HepG2 (cell line): ENCODE results near the gene OVOL2. TPM values are rescaled to one million over a fixed set of nuclear protein-coding genes. Genes with fewer than 3 reads are reported as not detected.

ENCODE experiments used
- ATAC-seq: fragments of 200-7000 bp; cut with Tn5 transposase; 3 replicates; pipeline ENCODE4 v1.9.1; 2020; ENCODE audit warnings: mild to moderate bottlenecking, moderate library complexity
- BruUV-seq: library from RNA; stranded (reverse); fragments of 400-500 nt; replicated peaks from 2 replicates; lab custom pipeline; 2021; lab: Mats Ljungman, UMichigan
- CTCF ChIA-PET: fragments of 300-600 bp; formaldehyde crosslinking; extraction: SDS; loops from one replicate; lab custom pipeline; 2021; ENCODE audit warnings: low total read pairs, inconsistent platforms, low intra/inter-chr PET ratio; lab: Yijun Ruan, JAX
- POLR2A ChIA-PET: fragments of 350-600 bp; sonication (Branson Sonifier 250); formaldehyde crosslinking; loops from one replicate; lab custom pipeline; 2020; ENCODE audit warnings: antibody characterized with exemption, inconsistent platforms; lab: Yijun Ruan, JAX
- DNase-seq: peaks from one replicate; pipeline ENCODE4 v3.0.0-alpha.2; 2015; ENCODE audit warnings: low spot score
- FAIRE-seq: peaks from 3 replicates; lab custom pipeline; 2011; peaks lifted over from hg19 to GRCh38; lab: Jason Lieb, UNC
- H2AFZ ChIP-seq: one replicate; pipeline ENCODE4 v1.6.1; 2011; ENCODE audit warnings: low read length, inconsistent platforms
- H3K27ac ChIP-seq: fragments of 300-600 bp; 3 replicates; pipeline ENCODE4 v1.8.0; 2011; ENCODE audit warnings: mixed run types, mild to moderate bottlenecking, mixed read lengths, low read length, inconsistent platforms; ENCODE audit not compliant: insufficient read depth; ENCODE audit errors: extremely low read length
- H3K27me3 ChIP-seq, 2 experiments: fragments of 200-600 bp in 1 of 2; 2 replicates in 1 of 2; 3 replicates in 1 of 2; pipeline versions ENCODE4 v1.6.0 to v1.8.0; 2011; ENCODE audit warnings: low read length in 2 of 2, mild to moderate bottlenecking in 2 of 2, moderate library complexity in 2 of 2, inconsistent platforms in 1 of 2; ENCODE audit not compliant: insufficient read depth in 2 of 2, control insufficient read depth in 1 of 2
- H3K36me3 ChIP-seq, 2 experiments: fragments of 200-600 bp in 1 of 2; replicated peaks in 1 of 2; 2 replicates in 1 of 2; 3 replicates in 1 of 2; pipeline versions ENCODE4 v1.5.1 to v1.8.0; 2011; ENCODE audit warnings: low read length in 2 of 2, inconsistent platforms in 1 of 2; ENCODE audit not compliant: insufficient read depth in 2 of 2, control insufficient read depth in 1 of 2
- H3K4me1 ChIP-seq: 2 replicates; pipeline ENCODE4 v1.5.1; 2012; ENCODE audit warnings: low read length, inconsistent platforms; ENCODE audit not compliant: insufficient read depth
- H3K4me2 ChIP-seq: 2 replicates; pipeline ENCODE4 v1.6.0; 2011; ENCODE audit warnings: low read depth, low read length, inconsistent platforms
- H3K4me3 ChIP-seq, 3 experiments: fragments of 200-600 bp in 1 of 3; sonication (generic), shearing (Covaris generic) in 1 of 3; replicated peaks in 1 of 3; 2 replicates each; pipeline ENCODE4 v1.5.1; 2011 to 2016; ENCODE audit warnings: low read length in 3 of 3, inconsistent platforms in 2 of 3, low read depth in 2 of 3, mild to moderate bottlenecking in 2 of 3, control low read depth in 1 of 3, mixed read lengths in 1 of 3; ENCODE audit not compliant: insufficient read depth in 1 of 3
- H3K79me2 ChIP-seq: one replicate; pipeline ENCODE4 v1.6.1; 2011; ENCODE audit warnings: low read length, inconsistent platforms; ENCODE audit not compliant: insufficient read depth
- H3K9ac ChIP-seq: 2 replicates; pipeline ENCODE4 v1.6.0; 2011; ENCODE audit warnings: mild to moderate bottlenecking, low read depth, low read length, inconsistent platforms; ENCODE audit not compliant: insufficient read depth
- H3K9me3 ChIP-seq: 2 replicates; pipeline ENCODE4 v1.5.1; 2012; ENCODE audit warnings: mild to moderate bottlenecking, low read length
- H4K20me1 ChIP-seq: 2 replicates; pipeline ENCODE4 v1.6.0; 2011; ENCODE audit warnings: inconsistent platforms, mild to moderate bottlenecking, low read length, moderate library complexity; ENCODE audit not compliant: insufficient read depth
- ATM ChIP-seq: fragments of 450-650 bp; IDR thresholded peaks from 2 replicates; pipeline ENCODE4 v1.7.1; 2017; ENCODE audit warnings: mild to moderate bottlenecking, borderline replicate concordance
- BHLHE40 ChIP-seq: IDR thresholded peaks from 2 replicates; pipeline ENCODE4 v1.6.1; 2011; ENCODE audit warnings: low read length, improper control_type of control experiment
- CBFB ChIP-seq: sonication (generic); formaldehyde crosslinking; IDR thresholded peaks from 2 replicates; pipeline ENCODE4 v1.4.0; 2020; ENCODE audit warnings: missing genetic modification reagents
- CENPX ChIP-seq: sonication (generic); formaldehyde crosslinking; IDR thresholded peaks from 2 replicates; pipeline ENCODE4 v1.9.0; 2021; ENCODE audit warnings: mild to moderate bottlenecking, missing genetic modification reagents, moderate library complexity
- DZIP1 ChIP-seq: sonication (generic); formaldehyde crosslinking; IDR thresholded peaks from 2 replicates; pipeline ENCODE4 v1.5.0; 2020; ENCODE audit warnings: mild to moderate bottlenecking, missing genetic modification reagents
- LCORL ChIP-seq, 2 experiments: fragments of 450-650 bp in 1 of 2; sonication (generic) in 1 of 2; formaldehyde crosslinking in 1 of 2; IDR thresholded peaks; 2 replicates each; pipeline versions ENCODE4 v1.5.0 to v1.6.1; 2017 to 2020; ENCODE audit warnings: antibody characterized with exemption in 1 of 2, missing genetic modification reagents in 1 of 2
- MYC ChIP-seq: sonication (generic); formaldehyde crosslinking; IDR thresholded peaks from 2 replicates; pipeline ENCODE4 v1.9.0; 2021; ENCODE audit warnings: missing genetic modification reagents, borderline replicate concordance
- SMYD3 ChIP-seq: sonication (generic); formaldehyde crosslinking; IDR thresholded peaks from 2 replicates; pipeline ENCODE4 v1.8.1; 2023; ENCODE audit warnings: mild to moderate bottlenecking, missing genetic modification reagents
- SNAPC4 ChIP-seq: sonication (generic); formaldehyde crosslinking; IDR thresholded peaks from 2 replicates; pipeline ENCODE4 v1.4.0; 2020; ENCODE audit warnings: mild to moderate bottlenecking, missing genetic modification reagents
- TAF1 ChIP-seq: sonication (generic); formaldehyde crosslinking; IDR thresholded peaks from 2 replicates; pipeline ENCODE4 v1.4.0; 2020; ENCODE audit warnings: missing genetic modification reagents
- ZBTB26 ChIP-seq: IDR thresholded peaks from 2 replicates; pipeline ENCODE4 v1.6.1; 2016; ENCODE audit warnings: missing compliant biosample characterization, missing genetic modification reagents, borderline replicate concordance
- ZBTB38 ChIP-seq: sonication (generic); formaldehyde crosslinking; IDR thresholded peaks from 2 replicates; pipeline ENCODE4 v1.5.1; 2020; ENCODE audit warnings: mild to moderate bottlenecking, missing genetic modification reagents
- ZMYM2 ChIP-seq: sonication (generic); formaldehyde crosslinking; IDR thresholded peaks from 2 replicates; pipeline ENCODE4 v1.8.0; 2022; ENCODE audit warnings: mild to moderate bottlenecking, missing genetic modification reagents
- ZNF350 ChIP-seq: sonication (generic); formaldehyde crosslinking; IDR thresholded peaks from 2 replicates; pipeline ENCODE4 v1.4.0; 2020; ENCODE audit warnings: mild to moderate bottlenecking, low read depth, missing genetic modification reagents, borderline replicate concordance
- ZNF546 ChIP-seq: sonication (generic); formaldehyde crosslinking; conservative IDR thresholded peaks from 2 replicates; pipeline ENCODE4 v1.8.1; 2023; ENCODE audit warnings: mild to moderate bottlenecking, missing genetic modification reagents
- ZNF790 ChIP-seq: sonication (generic); formaldehyde crosslinking; IDR thresholded peaks from 2 replicates; pipeline ENCODE4 v1.8.0; 2022; ENCODE audit warnings: missing genetic modification reagents, mild to moderate bottlenecking, borderline replicate concordance
- ZNF879 ChIP-seq: sonication (generic); formaldehyde crosslinking; IDR thresholded peaks from 2 replicates; pipeline ENCODE4 v1.8.1; 2023; ENCODE audit warnings: missing genetic modification reagents
- WGBS: methylation state at CpG from one replicate; pipeline ENCODE4 v1.1.6; 2017; ENCODE audit warnings: low lambda C conversion rate; 5-methylcytosine and 5-hydroxymethylcytosine counted together
- in situ Hi-C: cut with HindIII; loops from 2 replicates; pipeline ENCODE4 v1.10.0; 2017; ENCODE audit warnings: low pct_unique_long_range_greater_than_20kb; ENCODE audit not compliant: extremely low pct_ligation_motif_present
- intact Hi-C: fragments of 100-400 bp; cut with micrococcal nuclease; formaldehyde crosslinking; loops from one replicate; pipeline ENCODE4 v1.10.0; 2022; ENCODE audit not compliant: unreplicated experiment
- polyA plus RNA-seq, 8 experiments: library from polyadenylated mRNA; depleted of rRNA in 3 of 8; stranded (reverse) in 7 of 8; unstranded in 1 of 8; fragments of >200 nt; fragmentation: Illumina TruSeq in 4 of 8; extraction: Trizol in 4 of 8; gene quantifications; 2 replicates each; pipeline versions ENCODE4 v1.2.1 to v1.2.3, GENCODE V29; 2011 to 2016; ENCODE audit warnings: low read depth in 4 of 8, missing spikeins in 1 of 8, mixed read lengths in 1 of 8; ENCODE audit not compliant: insufficient read depth in 1 of 8
- total RNA-seq, 5 experiments: library from RNA; depleted of rRNA; stranded (reverse); fragments of >200 nt; fragmentation: Illumina TruSeq; extraction: Trizol; gene quantifications; 2 replicates each; pipeline ENCODE4 v1.2.3, GENCODE V29; 2016; ENCODE audit warnings: low read depth in 1 of 5

OVOL2 gene
- total and polyA plus RNA-seq, 2 of the 13 experiments (the other 11 are each of a cell fraction or from before 2014, with no cell fraction given): 0.20 to 0.31 TPM

GRCh38 chr20:17976305-17976704, 81.4 kb downstream of the OVOL2 start:
- peaks cover 51% of the 10 kb centered on the region for H3K4me1 ChIP-seq
- POLR2A ChIA-PET: interaction anchor here (1.6 kb wide), 1 partner anchor 18 kb away, joined by 4 read pairs; no protein-coding TSS in a partner anchor
- no peak for FAIRE-seq
- H3K27me3 ChIP-seq: no peaks in the 10 kb centered on the region
- ATAC-seq: no peak
- H3K9ac ChIP-seq: no peak overlapping the region
- no peak for DNase-seq
- H4K20me1 ChIP-seq: no peaks in the 10 kb centered on the region
- no peaks in the 10 kb centered on the region for H3K9me3 ChIP-seq
- in situ Hi-C loops: no loop called here
- no peak overlapping the region for H2AFZ ChIP-seq
- CTCF ChIA-PET: no interaction called here
- WGBS: 96% methylated on average over 6 of the region's 6 CpGs
- peaks cover 9 to 43% of the 10 kb centered on the region in 2 experiments for H3K36me3 ChIP-seq
- H3K4me3 ChIP-seq: no peak overlapping the region
- intact Hi-C loops: no loop called here
- no peak overlapping the region for H3K27ac ChIP-seq
- H3K79me2 ChIP-seq: peaks cover 65% of the 10 kb centered on the region
- H3K4me2 ChIP-seq: no peak overlapping the region
- no TSS peak for BruUV-seq
- no peak for TF ChIP-seq ZNF546 (CRISPR knock-in tag)
- 0 out of 2 replicates have a peak, but pooled peaks have one; percentile 24 for TF ChIP-seq ZBTB38
- no peak for TF ChIP-seq ZNF879 (CRISPR knock-in tag)
- TF ChIP-seq ZMYM2 (CRISPR knock-in tag): no peak
- TF ChIP-seq ZNF790 (CRISPR knock-in tag): no peak
- no peak for TF ChIP-seq MYC (CRISPR knock-in tag)
- no peak for TF ChIP-seq ZBTB26 (CRISPR knock-in tag)
- TF ChIP-seq CENPX (CRISPR knock-in tag): no peak
- 0 out of 2 replicates have a peak, but pooled peaks have one; percentile 46 for TF ChIP-seq DZIP1 (CRISPR knock-in tag)
- TF ChIP-seq CBFB (CRISPR knock-in tag): no peak
- no peak for TF ChIP-seq ATM
- TF ChIP-seq SMYD3: no peak
- TF ChIP-seq SNAPC4: no peak
- TF ChIP-seq TAF1 (CRISPR knock-in tag): no peak
- no peak for TF ChIP-seq BHLHE40
- TF ChIP-seq ZNF350: 0 out of 2 replicates have a peak, but pooled peaks have one; percentile 8
- no peak for TF ChIP-seq LCORL (IDR thresholded peaks at IDR 0.05)
- no peak for TF ChIP-seq LCORL (CRISPR knock-in tag; IDR thresholded peaks at IDR 0.05)
